K562 (cell line): Measurements from ENCODE around the gene TTYH2. TPM values are rescaled to one million over a fixed set of nuclear protein-coding genes. Genes with fewer than 3 reads are reported as not detected.

Experiments
- BCOR ChIP-seq: fragments of 450-650 bp; IDR thresholded peaks from 2 replicates; pipeline ENCODE4 v1.6.1; 2016
- BHLHE40 ChIP-seq: IDR thresholded peaks from 2 replicates; pipeline ENCODE4 v1.6.1; 2011; ENCODE audit warnings: low read length, improper control_type of control experiment
- C11orf30 ChIP-seq: fragments of 450-650 bp; IDR thresholded peaks from 2 replicates; pipeline ENCODE4 v1.6.1; 2016; ENCODE audit warnings: low read depth, mild to moderate bottlenecking
- CHD1 ChIP-seq: fragments of 200-600 bp; sonication (generic); IDR thresholded peaks from one replicate; pipeline ENCODE4 v1.6.1; 2012; ENCODE audit warnings: mild to moderate bottlenecking, moderate library complexity, low read length, inconsistent platforms
- COPS2 ChIP-seq: fragments of 450-650 bp; conservative IDR thresholded peaks from 2 replicates; pipeline ENCODE4 v1.6.1; 2016; ENCODE audit warnings: mild to moderate bottlenecking, moderate library complexity
- ESRRB ChIP-seq: fragments of 250-450 bp; sonication (Bioruptor Pico); IDR thresholded peaks from 2 replicates; pipeline ENCODE4 v1.5.0; 2020; ENCODE audit warnings: mild to moderate bottlenecking, moderate library complexity, borderline replicate concordance
- GABPA ChIP-seq: fragments of 200-800 bp; sonication (Bioruptor generic); conservative IDR thresholded peaks from 2 replicates; pipeline ENCODE4 v1.6.1; 2016; ENCODE audit warnings: low read depth, missing genetic modification characterization, missing compliant biosample characterization
- GATA2 ChIP-seq: sonication (generic); formaldehyde crosslinking; IDR thresholded peaks from 2 replicates; pipeline ENCODE4 v1.4.0; 2020; ENCODE audit warnings: mild to moderate bottlenecking, missing genetic modification reagents
- HMG20A ChIP-seq: fragments of 450-650 bp; formaldehyde crosslinking; conservative IDR thresholded peaks from 2 replicates; pipeline ENCODE4 v1.4.0; 2020; ENCODE audit warnings: mild to moderate bottlenecking, mixed read lengths
- KLF13 ChIP-seq: fragments of 450-650 bp; IDR thresholded peaks from 2 replicates; pipeline ENCODE4 v1.6.1; 2016; ENCODE audit warnings: missing genetic modification characterization, low read depth, mild to moderate bottlenecking, missing compliant biosample characterization, moderate library complexity, borderline replicate concordance
- RBBP5 ChIP-seq: fragments of 200-600 bp; sonication (generic); IDR thresholded peaks from 2 replicates; pipeline ENCODE4 v1.6.1; 2012; ENCODE audit warnings: borderline replicate concordance, mild to moderate bottlenecking, low read length, control low read depth, inconsistent platforms; ENCODE audit not compliant: insufficient read depth, poor library complexity, severe bottlenecking
- RBM15 ChIP-seq: fragments of 200-400 bp; formaldehyde crosslinking; IDR thresholded peaks from 2 replicates; pipeline ENCODE4 v1.6.1; 2018; ENCODE audit warnings: mild to moderate bottlenecking, low read length, moderate library complexity; ENCODE audit not compliant: insufficient read depth
- TBP ChIP-seq: optimal IDR thresholded peaks from 2 replicates; pipeline ENCODE3; 2011; ENCODE audit warnings: low read depth, low read length, improper control_type of control experiment
- TCFL5 ChIP-seq: fragments of 250-450 bp; sonication (Bioruptor Pico); conservative IDR thresholded peaks from 2 replicates; pipeline ENCODE4 v1.6.1; 2021; ENCODE audit warnings: mild to moderate bottlenecking, moderate library complexity, matching md5 sums
- TEAD1 ChIP-seq, 2 experiments: fragments of 450-650 bp in 1 of 2; sonication (generic) in 1 of 2; formaldehyde crosslinking; IDR thresholded peaks; 2 replicates each; pipeline versions ENCODE4 v1.4.0 to v1.8.0; 2020 to 2022; ENCODE audit warnings: mild to moderate bottlenecking in 2 of 2, missing genetic modification reagents in 1 of 2
- ZFP36 ChIP-seq: fragments of 150-350 bp; IDR thresholded peaks from 2 replicates; pipeline ENCODE4 v1.6.1; 2018; ENCODE audit warnings: low read length, low read depth; ENCODE audit not compliant: partially characterized antibody
- ZNF436 ChIP-seq: fragments of 250-450, 450-650 bp; sonication (Bioruptor Pico); formaldehyde crosslinking; IDR thresholded peaks from 2 replicates; pipeline ENCODE4 v1.7.0; 2020; ENCODE audit warnings: mild to moderate bottlenecking
- ZNF785 ChIP-seq: fragments of 250-450 bp; sonication (Bioruptor Pico); IDR thresholded peaks from 2 replicates; pipeline ENCODE4 v1.4.0; 2020; ENCODE audit warnings: mild to moderate bottlenecking
- polyA plus RNA-seq, 8 experiments: library from polyadenylated mRNA; depleted of rRNA in 4 of 8; stranded (reverse) in 5 of 8; unstranded in 3 of 8; fragments of >200 nt; fragmentation: Nextera tagmentation in 2 of 8; fragmentation: Illumina TruSeq in 1 of 8; extraction: Ambion mirVana in 2 of 8; extraction: Trizol in 1 of 8; gene quantifications; 2 replicates each; pipeline versions ENCODE4 v1.2.1 to v1.2.3, GENCODE V29; 2011 to 2014; ENCODE audit warnings: inconsistent platforms in 1 of 8, missing spikeins in 1 of 8
- total RNA-seq, 7 experiments: library from RNA; depleted of rRNA in 6 of 7; stranded (reverse); fragments of >200 nt in 6 of 7; fragmentation: Illumina TruSeq in 2 of 7; extraction: Trizol in 2 of 7; gene quantifications; 2 replicates each; pipeline versions ENCODE4 v1.2.1 to v1.2.3, GENCODE V29; 2011 to 2021; ENCODE audit warnings: low replicate concordance in 1 of 7
- TF ChIP-seq, protein P1 (sequence below): fragments of 250-450 bp; sonication (Bioruptor Pico); IDR thresholded peaks from 2 replicates; pipeline ENCODE4 v1.5.0; 2021
- TF ChIP-seq, protein P2 (sequence below): sonication (generic); formaldehyde crosslinking; IDR thresholded peaks from 2 replicates; pipeline ENCODE4 v1.8.1; 2022; ENCODE audit warnings: missing genetic modification reagents
- TF ChIP-seq, protein P3 (sequence below): fragments of 250-450 bp; sonication (Bioruptor Pico); IDR thresholded peaks from 2 replicates; pipeline ENCODE4 v1.8.0; 2022; ENCODE audit warnings: inconsistent platforms, mild to moderate bottlenecking, moderate library complexity, borderline replicate concordance
- TF ChIP-seq, protein P4 (sequence below), 2 experiments: fragments of 450-650 bp in 1 of 2; sonication (generic) in 1 of 2; formaldehyde crosslinking in 1 of 2; IDR thresholded peaks in 1 of 2; conservative IDR thresholded peaks in 1 of 2; 2 replicates each; pipeline versions ENCODE4 v1.6.1 to v1.8.1; 2016 to 2023; ENCODE audit warnings: mild to moderate bottlenecking in 2 of 2, moderate library complexity in 2 of 2, inconsistent platforms in 1 of 2, missing genetic modification reagents in 1 of 2

TTYH2 gene
- total and polyA plus RNA-seq, 9 of the 15 experiments (the other 6 are each of a cell fraction or from before 2014, with no cell fraction given): 0.03 to 2.0 (median 0.91) TPM

DNA sequence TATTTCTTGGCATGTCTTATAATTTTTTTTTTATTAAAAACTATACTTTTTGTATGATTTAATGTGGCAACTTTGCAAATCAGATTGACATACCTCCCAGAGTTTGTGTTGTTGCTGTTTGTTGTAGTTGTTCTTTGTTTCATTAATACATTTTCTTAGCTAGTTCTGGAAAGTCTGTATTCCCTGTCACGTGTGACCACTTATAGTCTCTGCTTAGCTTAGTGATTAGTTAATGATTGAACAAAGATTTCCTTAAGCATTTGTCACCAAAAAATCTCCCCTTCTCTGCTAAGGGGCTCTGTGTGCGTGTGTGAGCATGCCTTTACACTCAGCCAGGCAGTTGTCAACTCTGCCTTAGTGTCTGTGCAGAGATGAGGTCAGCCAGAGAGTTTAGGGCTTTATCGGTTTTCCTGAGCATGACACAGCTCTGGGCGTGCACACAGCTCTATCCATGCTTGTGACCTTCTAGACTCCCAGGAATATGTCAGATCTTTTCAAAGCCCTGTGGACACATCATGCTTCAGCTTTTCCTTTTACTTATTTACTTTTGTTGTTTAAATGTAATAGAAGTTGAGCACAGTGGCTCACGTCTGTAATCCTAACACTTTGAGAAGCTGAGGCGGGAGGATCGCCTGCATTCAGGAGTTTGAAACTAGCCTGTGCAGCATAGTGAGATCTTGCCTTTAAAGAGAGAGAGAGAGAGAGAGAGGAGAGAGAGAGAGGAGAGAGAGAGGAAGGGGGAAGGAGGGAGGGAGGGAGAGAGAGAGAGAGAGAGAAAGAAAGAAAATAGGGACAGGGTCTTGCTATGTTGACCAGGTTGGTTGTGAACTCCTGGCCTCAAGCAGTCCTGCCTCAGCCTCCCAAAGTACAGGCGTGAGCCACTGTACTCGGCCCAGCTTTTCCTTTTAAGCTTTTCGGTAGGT is 82.5 kb downstream of the TTYH2 start (continued):
- TF ChIP-seq TEAD1 (CRISPR knock-in tag; IDR thresholded peaks at IDR 0.05) (peak in 1 of 2 experiments; percentile 15; a peak in 1 of 4 replicates), COPS2 (no peak), ESRRB (CRISPR knock-in tag) (no peak), RBM15 (no peak), CHD1 (no peak), TCFL5 (CRISPR knock-in tag) (no peak), C11orf30 (peak; percentile 76), ZNF436 (no peak), BHLHE40 (peak; percentile 73; the same call in 1 of the 2 replicates), BCOR (no peak), GABPA (tag) (0 out of 2 replicates have a peak, but pooled peaks have one; percentile 22), TBP (peak; percentile 55), GATA2 (no peak), RBBP5 (peak; percentile 86), ZFP36 (peak; percentile 77), ZNF785 (CRISPR knock-in tag) (no peak), KLF13 (no peak), HMG20A (CRISPR knock-in tag) (no peak)
- TF ChIP-seq, protein P1, sequence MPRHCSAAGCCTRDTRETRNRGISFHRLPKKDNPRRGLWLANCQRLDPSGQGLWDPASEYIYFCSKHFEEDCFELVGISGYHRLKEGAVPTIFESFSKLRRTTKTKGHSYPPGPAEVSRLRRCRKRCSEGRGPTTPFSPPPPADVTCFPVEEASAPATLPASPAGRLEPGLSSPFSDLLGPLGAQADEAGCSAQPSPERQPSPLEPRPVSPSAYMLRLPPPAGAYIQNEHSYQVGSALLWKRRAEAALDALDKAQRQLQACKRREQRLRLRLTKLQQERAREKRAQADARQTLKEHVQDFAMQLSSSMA (CRISPR knock-in tag): no peak
- TF ChIP-seq, protein P2, sequence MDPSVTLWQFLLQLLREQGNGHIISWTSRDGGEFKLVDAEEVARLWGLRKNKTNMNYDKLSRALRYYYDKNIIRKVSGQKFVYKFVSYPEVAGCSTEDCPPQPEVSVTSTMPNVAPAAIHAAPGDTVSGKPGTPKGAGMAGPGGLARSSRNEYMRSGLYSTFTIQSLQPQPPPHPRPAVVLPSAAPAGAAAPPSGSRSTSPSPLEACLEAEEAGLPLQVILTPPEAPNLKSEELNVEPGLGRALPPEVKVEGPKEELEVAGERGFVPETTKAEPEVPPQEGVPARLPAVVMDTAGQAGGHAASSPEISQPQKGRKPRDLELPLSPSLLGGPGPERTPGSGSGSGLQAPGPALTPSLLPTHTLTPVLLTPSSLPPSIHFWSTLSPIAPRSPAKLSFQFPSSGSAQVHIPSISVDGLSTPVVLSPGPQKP: no peak
- TF ChIP-seq, protein P3, sequence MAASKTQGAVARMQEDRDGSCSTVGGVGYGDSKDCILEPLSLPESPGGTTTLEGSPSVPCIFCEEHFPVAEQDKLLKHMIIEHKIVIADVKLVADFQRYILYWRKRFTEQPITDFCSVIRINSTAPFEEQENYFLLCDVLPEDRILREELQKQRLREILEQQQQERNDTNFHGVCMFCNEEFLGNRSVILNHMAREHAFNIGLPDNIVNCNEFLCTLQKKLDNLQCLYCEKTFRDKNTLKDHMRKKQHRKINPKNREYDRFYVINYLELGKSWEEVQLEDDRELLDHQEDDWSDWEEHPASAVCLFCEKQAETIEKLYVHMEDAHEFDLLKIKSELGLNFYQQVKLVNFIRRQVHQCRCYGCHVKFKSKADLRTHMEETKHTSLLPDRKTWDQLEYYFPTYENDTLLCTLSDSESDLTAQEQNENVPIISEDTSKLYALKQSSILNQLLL (CRISPR knock-in tag): no peak
- TF ChIP-seq, protein P4, sequence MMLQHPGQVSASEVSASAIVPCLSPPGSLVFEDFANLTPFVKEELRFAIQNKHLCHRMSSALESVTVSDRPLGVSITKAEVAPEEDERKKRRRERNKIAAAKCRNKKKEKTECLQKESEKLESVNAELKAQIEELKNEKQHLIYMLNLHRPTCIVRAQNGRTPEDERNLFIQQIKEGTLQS (IDR thresholded peaks at IDR 0.05): peak; percentile 89
- TF ChIP-seq, protein P4 (CRISPR knock-in tag; conservative IDR thresholded peaks at IDR 0.05): peak; percentile 26; the same call in 1 of the 2 replicates
